H9 (cell line): ENCODE data around the gene STIM2. TPM values are rescaled to one million over a fixed set of nuclear protein-coding genes. Genes with fewer than 3 reads are reported as not detected.

Experiments
- DNase-seq: peaks from one replicate; pipeline ENCODE4 v3.0.0-alpha.2; 2017
- H2AFZ ChIP-seq: one replicate; pipeline ENCODE4 v1.6.1; 2013; ENCODE audit warnings: mild to moderate bottlenecking, low read length, control low read depth, moderate library complexity
- H2AK5ac ChIP-seq: 2 replicates; pipeline ENCODE4 v1.6.1; 2013; ENCODE audit warnings: low read length, control low read depth, mixed read lengths; ENCODE audit not compliant: insufficient read length
- H2BK120ac ChIP-seq: one replicate; pipeline ENCODE4 v1.6.1; 2013; ENCODE audit warnings: low read depth, mild to moderate bottlenecking, low read length, control low read depth, inconsistent platforms; ENCODE audit not compliant: poor library complexity, severe bottlenecking
- H2BK12ac ChIP-seq: 2 replicates; pipeline ENCODE4 v1.6.1; 2013; ENCODE audit warnings: low read length, control low read depth, mixed read lengths, low read depth; ENCODE audit not compliant: insufficient read length
- H2BK15ac ChIP-seq: 2 replicates; pipeline ENCODE4 v1.6.1; 2013; ENCODE audit warnings: low read depth, low read length, control low read depth
- H2BK20ac ChIP-seq: one replicate; pipeline ENCODE4 v1.6.1; 2013; ENCODE audit warnings: low read depth, mild to moderate bottlenecking, low read length, control low read depth, inconsistent platforms; ENCODE audit not compliant: poor library complexity, severe bottlenecking
- H2BK5ac ChIP-seq: 2 replicates; pipeline ENCODE4 v1.6.1; 2013; ENCODE audit warnings: low read length, control low read depth, mixed read lengths; ENCODE audit not compliant: insufficient read length
- H3K14ac ChIP-seq: 2 replicates; pipeline ENCODE4 v1.6.1; 2013; ENCODE audit warnings: low read length, control low read depth; ENCODE audit not compliant: insufficient read depth
- H3K18ac ChIP-seq: 2 replicates; pipeline ENCODE4 v1.6.1; 2013; ENCODE audit warnings: low read depth, mild to moderate bottlenecking, mixed read lengths, low read length, control low read depth; ENCODE audit not compliant: insufficient read length
- H3K23ac ChIP-seq: 2 replicates; pipeline ENCODE4 v1.6.1; 2013; ENCODE audit warnings: low read length, control low read depth, mixed read lengths, low read depth; ENCODE audit not compliant: insufficient read length
- H3K23me2 ChIP-seq: 2 replicates; pipeline ENCODE4 v1.6.1; 2013; ENCODE audit warnings: low read depth, mild to moderate bottlenecking, mixed read lengths, low read length, control low read depth; ENCODE audit not compliant: insufficient read length, poor library complexity, severe bottlenecking
- H3K27ac ChIP-seq: 2 replicates; pipeline ENCODE4 v1.5.1; 2013; ENCODE audit warnings: low read length, control low read depth, mixed read lengths, low read depth; ENCODE audit not compliant: insufficient read length
- H3K27me3 ChIP-seq: 2 replicates; pipeline ENCODE4 v1.6.1; 2013; ENCODE audit warnings: low read length, control low read depth, inconsistent platforms; ENCODE audit not compliant: insufficient read depth
- H3K4ac ChIP-seq: 2 replicates; pipeline ENCODE4 v1.6.1; 2013; ENCODE audit warnings: low read depth, mild to moderate bottlenecking, control low read depth, inconsistent platforms, low read length, moderate library complexity
- H3K4me1 ChIP-seq: 2 replicates; pipeline ENCODE4 v1.6.1; 2013; ENCODE audit warnings: low read length, control low read depth, inconsistent platforms; ENCODE audit not compliant: insufficient read depth
- H3K4me2 ChIP-seq: 2 replicates; pipeline ENCODE4 v1.6.1; 2013; ENCODE audit warnings: low read length, control low read depth, mixed read lengths; ENCODE audit not compliant: insufficient read length, insufficient read depth
- H3K56ac ChIP-seq: 2 replicates; pipeline ENCODE4 v1.6.1; 2013; ENCODE audit warnings: low read depth, mild to moderate bottlenecking, mixed read lengths, low read length, control low read depth; ENCODE audit not compliant: insufficient read length
- H3K79me1 ChIP-seq: 2 replicates; pipeline ENCODE4 v1.6.1; 2013; ENCODE audit warnings: low read depth, mild to moderate bottlenecking, moderate library complexity, low read length, control low read depth, inconsistent platforms; ENCODE audit not compliant: insufficient read depth, poor library complexity, severe bottlenecking
- H3K79me2 ChIP-seq: 2 replicates; pipeline ENCODE4 v1.6.1; 2013; ENCODE audit warnings: low read length, control low read depth, inconsistent platforms; ENCODE audit not compliant: insufficient read depth
- H3K9ac ChIP-seq: 2 replicates; pipeline ENCODE4 v1.6.1; 2013; ENCODE audit warnings: low read length, control low read depth, mixed read lengths; ENCODE audit not compliant: insufficient read length; ENCODE audit errors: extremely low read depth
- H3K9me3 ChIP-seq: one replicate; pipeline ENCODE4 v1.6.1; 2013; ENCODE audit warnings: low read depth, low read length, inconsistent platforms; ENCODE audit not compliant: control insufficient read depth
- H3T11ph ChIP-seq: one replicate; pipeline ENCODE4 v1.6.1; 2013; ENCODE audit warnings: mild to moderate bottlenecking, low read length, control low read depth, inconsistent platforms
- H4K20me1 ChIP-seq: one replicate; pipeline ENCODE4 v1.6.1; 2013; ENCODE audit not compliant: control insufficient read depth, insufficient read length, insufficient read depth
- H4K5ac ChIP-seq: 2 replicates; pipeline ENCODE4 v1.6.1; 2013; ENCODE audit warnings: low read depth, mild to moderate bottlenecking, mixed read lengths, low read length, control low read depth; ENCODE audit not compliant: insufficient read length
- H4K8ac ChIP-seq: replicated peaks from 2 replicates; pipeline ENCODE4 v1.6.1; 2013; ENCODE audit warnings: low read length, control low read depth, mixed read lengths, low read depth; ENCODE audit not compliant: insufficient read length
- H4K91ac ChIP-seq: 2 replicates; pipeline ENCODE4 v1.6.1; 2013; ENCODE audit warnings: low read depth, mild to moderate bottlenecking, moderate library complexity, mixed read lengths, low read length, control low read depth; ENCODE audit not compliant: insufficient read length
- H3K27ac Mint-ChIP-seq, 3 experiments: 2 replicates in 2 of 3; 3 replicates in 1 of 3; pipeline ENCODE4 v1.8.0; 2020 to 2021; ENCODE audit warnings: mixed read lengths in 3 of 3, mild to moderate bottlenecking in 1 of 3, moderate library complexity in 1 of 3
- H3K27me3 Mint-ChIP-seq: 2 replicates; pipeline ENCODE4 v1.8.0; 2021; ENCODE audit warnings: low read depth, mild to moderate bottlenecking, moderate library complexity, mixed read lengths
- H3K36me3 Mint-ChIP-seq, 3 experiments: 2 replicates in 2 of 3; 3 replicates in 1 of 3; pipeline ENCODE4 v1.8.0; 2020 to 2021; ENCODE audit warnings: low read depth in 3 of 3, mixed read lengths in 3 of 3; ENCODE audit not compliant: insufficient read depth in 1 of 3
- H3K4me1 Mint-ChIP-seq, 2 experiments: 2 replicates each; pipeline ENCODE4 v1.8.0; 2020; ENCODE audit warnings: mixed read lengths in 2 of 2
- H3K4me3 Mint-ChIP-seq, 2 experiments: 2 replicates in 1 of 2; 3 replicates in 1 of 2; pipeline ENCODE4 v1.8.0; 2020 to 2021; ENCODE audit warnings: mild to moderate bottlenecking in 2 of 2, mixed read lengths in 2 of 2, moderate library complexity in 1 of 2
- H3K9me3 Mint-ChIP-seq, 2 experiments: 2 replicates in 1 of 2; 3 replicates in 1 of 2; pipeline ENCODE4 v1.8.0; 2020; ENCODE audit warnings: mild to moderate bottlenecking in 2 of 2, mixed read lengths in 2 of 2, moderate library complexity in 1 of 2
- CTCF ChIP-seq: fragments of 200-600 bp; sonication (generic); conservative IDR thresholded peaks from 3 replicates; pipeline ENCODE4 v1.8.0; 2021; ENCODE audit warnings: antibody characterized with exemption, mild to moderate bottlenecking
- WGBS: extraction: QIAGEN DNeasy Blood & Tissue Kit; methylation state at CpG from one replicate; pipeline ENCODE4 v1.1.7; 2013; ENCODE audit warnings: missing lambda C conversion rate, low lambda C conversion rate, mixed read lengths; ENCODE audit not compliant: insufficient read length; ENCODE audit errors: extremely low coverage; 5-methylcytosine and 5-hydroxymethylcytosine counted together
- total RNA-seq: library from RNA; stranded (reverse); gene quantifications from 2 replicates; pipeline ENCODE4 v1.2.1, GENCODE V29; 2021

STIM2 gene
- total RNA-seq, 1 experiment from 2014 or later, result 26.2 TPM

GRCh38 chr4:26854701-26855100, 5.9 kb upstream of the STIM2 start:
- H4K5ac ChIP-seq, result no peak overlapping the region
- no peak overlapping the region for H2BK20ac ChIP-seq
- H2AK5ac ChIP-seq, result no peak overlapping the region
- no peak overlapping the region for H2BK15ac ChIP-seq
- no peak overlapping the region for H3K4me2 ChIP-seq
- no CpG with 5 or more reads among the region's 6 CpGs for WGBS
- no peak overlapping the region for H2BK120ac ChIP-seq
- no peaks in the 10 kb centered on the region for H3K27me3 ChIP-seq
- H3K4me1 ChIP-seq, result no peaks in the 10 kb centered on the region; the same call in 1 of the 2 replicates
- no peaks in the 10 kb centered on the region for H4K20me1 ChIP-seq
- H3K4me3 Mint-ChIP-seq, result no peak overlapping the region
- H2AFZ ChIP-seq, result no peak overlapping the region
- H3K18ac ChIP-seq, result no peak overlapping the region
- no peaks in the 10 kb centered on the region for H3K36me3 Mint-ChIP-seq
- no peak overlapping the region for H3K9ac ChIP-seq
- no peak overlapping the region for H3K14ac ChIP-seq
- no peak overlapping the region for H3K27ac Mint-ChIP-seq
- no peak overlapping the region for H3K27ac ChIP-seq
- H3T11ph ChIP-seq, result no peak overlapping the region
- no peaks in the 10 kb centered on the region for H3K9me3 ChIP-seq
- H2BK5ac ChIP-seq, result no peak overlapping the region
- H3K23ac ChIP-seq, result no peak overlapping the region
- no peak overlapping the region for H4K8ac ChIP-seq
- no peak overlapping the region for H3K4ac ChIP-seq
- H3K79me1 ChIP-seq, result no peaks in the 10 kb centered on the region
- no peaks in the 10 kb centered on the region for H3K79me2 ChIP-seq
- no peaks in the 10 kb centered on the region for H3K9me3 Mint-ChIP-seq
- H3K4me1 Mint-ChIP-seq, result peaks cover 30% of the 10 kb centered on the region in 2 experiments
- no peaks in the 10 kb centered on the region for H3K27me3 Mint-ChIP-seq
- H2BK12ac ChIP-seq, result no peak overlapping the region
- no peak for TF ChIP-seq CTCF
- DNase-seq, result no peak
- H3K56ac ChIP-seq, result no peak overlapping the region
- peaks cover 7% of the 10 kb centered on the region for H3K23me2 ChIP-seq
- no peak overlapping the region for H4K91ac ChIP-seq
